Fibroblast of mammary gland (primary cell): ENCODE results near the gene OSBPL5.

ENCODE experiments used
- DNase-seq: peaks from one replicate; pipeline ENCODE4 v3.0.0-alpha.2; 2010; ENCODE audit warnings: low read depth
- H3K4me3 ChIP-seq: 2 replicates; pipeline ENCODE4 v1.5.1; 2011; ENCODE audit warnings: low read depth, mild to moderate bottlenecking, low read length, moderate library complexity; ENCODE audit not compliant: control insufficient read depth
- CTCF ChIP-seq: conservative IDR thresholded peaks from 2 replicates; pipeline ENCODE4 v1.5.1; 2011; ENCODE audit warnings: low read depth, low read length, inconsistent platforms; ENCODE audit not compliant: control insufficient read depth, insufficient read depth

Gene OSBPL5

GRCh38 chr11:3161720-3162409 is 3.2 kb downstream of the OSBPL5 start:
- TF ChIP-seq CTCF, result no peak
- H3K4me3 ChIP-seq, result no peak overlapping the region
- no peak for DNase-seq

GRCh38 chr11:3161309-3161708 is 3.8 kb downstream of the OSBPL5 start:
- no peak for TF ChIP-seq CTCF
- DNase-seq, result peak; percentile 69
- H3K4me3 ChIP-seq, result no peak overlapping the region

DNA sequence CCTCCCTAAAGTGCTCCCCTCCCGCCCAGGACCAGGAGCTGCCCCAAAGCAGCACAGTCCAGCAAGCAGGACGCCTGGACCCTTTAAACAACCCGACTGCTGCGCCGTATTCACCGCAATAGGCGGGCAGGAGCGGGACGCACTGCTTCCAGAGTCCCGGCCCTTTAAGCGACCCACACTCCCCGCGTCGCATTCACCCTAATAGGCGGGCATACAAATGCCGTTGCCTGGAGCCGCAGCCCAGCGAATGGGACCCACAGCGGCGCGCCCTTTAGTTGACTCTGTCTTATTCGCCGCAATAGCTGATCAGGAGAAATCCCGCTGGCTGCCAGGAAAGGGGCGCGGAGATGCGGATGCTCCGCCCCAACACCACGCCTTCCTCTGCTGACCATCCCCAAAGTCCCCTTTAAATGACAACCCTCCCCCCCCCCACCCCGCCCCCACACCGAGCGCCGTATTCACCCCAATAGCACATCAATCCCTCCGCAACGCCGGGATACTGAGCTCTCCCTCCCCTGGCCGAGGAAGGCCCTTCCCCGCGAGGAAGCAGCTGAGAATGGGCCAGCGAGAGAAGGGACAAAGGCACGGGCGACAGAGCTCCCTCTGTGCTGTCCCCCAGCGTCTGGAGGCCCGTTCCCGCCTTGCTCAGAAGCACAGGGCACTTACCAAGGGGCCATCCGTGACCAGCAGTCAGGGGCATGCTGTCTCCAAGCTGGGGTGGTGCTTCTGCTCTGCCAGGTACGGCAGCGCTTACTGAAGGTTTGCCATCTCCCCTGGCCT is 4.7 kb downstream of the OSBPL5 start:
- peak overlapping the region; percentile 55 for H3K4me3 ChIP-seq
- TF ChIP-seq CTCF, result no peak
- peak; percentile 92 for DNase-seq

DNA sequence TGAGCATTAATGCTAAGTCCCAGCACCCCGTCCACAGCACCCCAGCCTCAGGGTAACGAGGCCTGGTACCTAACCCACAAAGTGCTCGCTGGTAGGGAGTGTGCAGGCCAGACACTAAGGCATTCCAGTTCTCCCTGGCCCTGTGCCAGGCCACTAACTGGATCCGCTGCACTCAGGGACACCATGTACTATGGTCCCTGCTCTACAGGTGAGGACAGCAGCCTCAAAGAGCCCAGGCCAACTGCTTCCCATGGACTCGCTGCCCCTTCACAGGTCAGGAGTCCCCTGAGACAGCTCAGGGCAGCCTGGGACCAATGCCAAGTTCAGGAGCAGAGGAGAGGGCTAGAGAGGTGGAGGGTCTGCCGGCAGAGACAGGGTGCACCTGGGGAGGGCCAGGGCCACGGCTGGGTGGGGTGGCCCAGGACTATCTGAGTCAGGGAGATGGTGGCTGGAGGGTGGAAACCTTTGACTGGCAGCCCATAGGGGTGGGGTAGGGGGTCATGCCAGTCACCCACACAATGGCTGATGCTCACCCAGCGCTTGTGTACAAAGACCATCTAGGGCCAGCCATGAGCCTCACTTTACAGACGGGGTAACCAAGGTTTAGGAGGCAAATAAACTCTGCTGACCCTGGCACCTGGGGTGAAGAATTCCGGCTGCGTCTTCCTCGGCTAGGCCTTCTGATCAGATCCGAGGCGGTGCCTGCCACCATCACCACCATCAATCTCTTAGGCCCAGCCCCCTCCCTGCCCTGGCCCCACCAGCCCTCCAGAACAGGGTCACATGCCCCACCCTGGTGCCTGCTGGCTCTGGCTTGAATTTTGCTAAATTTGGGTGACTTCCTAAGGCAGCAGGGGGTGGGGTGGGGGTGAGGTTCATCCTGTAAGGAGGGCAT is 5.6 kb downstream of the OSBPL5 start:
- peak overlapping the region; percentile 55 for H3K4me3 ChIP-seq
- DNase-seq, result peak; percentile 29
- TF ChIP-seq CTCF, result no peak

DNA sequence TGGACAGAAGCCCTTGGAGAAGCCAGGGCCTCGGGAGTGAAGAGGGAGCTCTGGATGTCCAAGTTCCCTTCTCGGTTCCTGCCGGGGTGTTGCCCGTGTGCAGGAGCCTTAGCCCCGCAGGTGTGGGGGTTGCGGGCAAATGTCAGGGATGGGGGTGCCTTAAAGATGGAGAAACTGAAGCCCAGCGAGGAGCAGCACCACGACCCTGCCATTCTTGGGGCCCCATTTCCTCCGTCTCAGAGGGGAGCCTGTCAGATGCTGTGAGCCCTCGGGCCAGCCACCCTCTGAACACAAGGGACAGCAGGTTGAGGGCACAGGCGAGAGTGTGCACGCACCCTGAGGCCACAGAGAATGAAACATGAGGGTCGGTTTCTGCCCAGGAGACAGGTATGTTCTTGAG is 6.3 kb downstream of the OSBPL5 start:
- DNase-seq, result no peak
- no peak for TF ChIP-seq CTCF
- H3K4me3 ChIP-seq, result no peak overlapping the region

- no peak for DNase-seq
- no peak for TF ChIP-seq CTCF
These were observed 6.9 kb downstream of the OSBPL5 start for GRCh38 chr11:3158131-3158591.

More at GRCh38 chr11:3158131-3158591, 6.9 kb downstream of the OSBPL5 start:
- no peak overlapping the region for H3K4me3 ChIP-seq
